HG03139 (cell line): ENCODE measurements around the gene TEC.
"Not testable (repeated sequence)": the region's sequence is repeated elsewhere in the genome, so short reads cannot be mapped to it uniquely, and the experiment has no call there.

ENCODE experiments used
- ATAC-seq: cut with Tn5 transposase; IDR thresholded peaks from one replicate; pipeline ENCODE4 v1.9.1; 2021; ENCODE audit not compliant: unreplicated experiment

Gene TEC

DNA sequence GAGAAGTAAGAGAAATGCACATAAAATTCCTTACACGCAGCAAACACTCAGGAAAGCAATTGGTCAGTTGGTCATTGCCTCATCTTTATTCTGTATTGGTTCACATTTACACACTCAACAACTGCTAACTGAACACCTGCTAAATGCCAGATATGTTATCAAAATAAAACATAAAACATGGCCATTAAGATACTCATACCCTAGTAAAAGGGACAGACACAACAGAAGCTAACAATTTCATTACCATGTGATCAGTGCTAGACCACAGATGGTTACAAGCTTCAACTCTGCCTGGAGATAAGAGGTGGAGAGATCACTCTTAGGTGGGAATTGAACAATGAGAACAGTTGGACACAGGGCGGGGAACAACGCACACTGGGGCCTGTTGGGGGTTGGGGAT is 26.2 kb downstream of the TEC start:
- ATAC-seq = no peak

DNA sequence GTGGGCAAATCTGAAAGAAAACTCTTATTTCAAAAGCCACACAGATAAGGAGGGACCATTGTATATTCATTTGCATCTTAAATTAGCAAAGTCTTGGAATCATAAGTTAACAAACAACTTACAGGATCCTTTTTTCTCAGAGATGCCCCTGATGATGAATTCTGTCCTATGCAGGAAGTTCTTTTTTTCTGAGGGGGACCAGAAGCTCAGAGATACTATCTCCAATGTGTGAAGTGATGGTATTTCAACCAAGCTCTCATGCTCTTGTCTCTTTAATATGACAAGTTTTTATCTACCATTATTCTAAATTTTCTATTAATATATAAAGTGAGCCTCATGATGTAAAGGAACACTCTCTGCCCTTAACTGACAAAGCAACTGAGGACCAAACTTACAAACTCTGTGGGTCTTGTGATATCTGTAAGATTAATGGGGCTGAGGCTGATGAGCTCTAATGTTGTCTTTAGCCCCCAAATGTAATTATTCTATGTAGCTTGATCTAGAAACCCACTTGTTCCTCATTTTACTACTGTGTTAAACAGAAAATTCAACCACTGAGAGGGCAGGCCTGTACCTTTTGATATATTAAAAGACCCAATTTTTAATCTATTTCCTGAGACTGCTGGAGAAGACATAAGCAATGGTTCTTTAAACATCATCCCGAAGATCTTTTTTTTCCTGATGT is 27.0 kb downstream of the TEC start:
- ATAC-seq = no peak

DNA sequence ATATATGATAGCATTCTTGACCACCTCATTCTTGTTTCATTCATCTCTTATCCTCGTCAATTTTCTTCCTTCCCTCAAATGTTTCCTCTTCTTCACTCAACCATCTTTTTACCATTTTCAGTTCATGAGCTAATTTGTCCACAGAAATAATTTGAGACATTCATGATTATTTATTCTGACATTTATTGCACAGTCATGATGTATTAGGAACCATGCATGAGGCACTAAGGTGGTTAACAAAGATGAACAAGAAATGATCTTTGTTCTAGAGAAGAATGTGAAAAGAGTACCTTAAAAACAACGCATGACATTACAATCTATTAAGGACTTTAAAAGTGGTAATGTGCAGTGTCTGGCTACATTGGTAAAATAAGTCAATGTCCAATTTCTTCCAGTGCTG is 27.9 kb downstream of the TEC start:
- no peak for ATAC-seq

DNA sequence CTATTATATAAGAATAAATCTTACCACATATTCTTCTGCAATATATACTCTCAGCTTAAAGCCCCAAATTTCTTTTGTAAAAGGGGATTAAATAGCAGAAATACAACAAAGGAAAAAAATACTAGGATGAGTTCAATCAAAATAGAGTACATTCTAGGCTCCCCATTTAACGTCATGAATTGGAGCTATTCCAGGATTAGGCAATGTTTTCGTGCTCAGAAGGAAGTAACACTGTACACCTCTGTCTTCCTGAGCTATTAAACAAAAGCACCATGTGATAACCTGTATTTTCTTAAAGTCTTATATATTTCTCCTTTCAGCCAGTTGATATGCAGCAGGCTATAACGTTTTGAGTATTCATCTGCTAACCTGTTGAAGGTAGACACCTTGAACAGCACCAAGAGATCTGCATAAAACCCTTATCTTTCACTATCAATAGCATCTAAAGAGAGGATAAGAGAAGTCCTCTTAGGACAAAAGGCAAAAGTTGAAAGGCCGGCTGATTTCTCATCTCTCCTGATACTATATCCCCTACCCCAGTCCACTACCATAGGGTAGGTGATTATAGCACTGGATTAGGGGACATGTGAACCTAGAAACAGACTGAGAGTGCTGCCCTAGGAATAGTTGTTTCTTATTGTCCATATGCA is 31.5 kb downstream of the TEC start:
- ATAC-seq = no peak

DNA sequence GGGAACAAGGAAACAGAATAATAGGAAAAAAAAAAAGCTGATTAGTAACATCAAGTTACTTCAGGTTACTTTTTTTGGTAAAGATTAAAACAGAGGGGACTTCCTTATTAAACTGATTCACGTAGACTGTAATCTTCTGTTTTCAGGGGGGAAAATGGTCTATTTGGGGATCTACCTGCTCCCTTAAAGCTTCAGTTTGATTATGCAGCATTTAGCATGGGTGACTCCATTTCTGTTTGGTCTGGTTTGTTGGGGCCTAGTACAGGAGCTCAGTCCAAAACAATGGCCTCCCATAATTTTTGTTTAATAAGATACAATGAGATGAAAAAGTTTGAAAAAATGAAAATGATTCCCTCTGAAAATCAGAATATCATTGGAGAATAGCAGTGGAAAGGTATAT is 34.6 kb downstream of the TEC start:
- no peak for ATAC-seq

- ATAC-seq = no peak
Measured at GRCh38 chr4:48234575-48234974, 35.1 kb downstream of the TEC start.

GRCh38 chr4:48228949-48229348 is 40.7 kb downstream of the TEC start:
- no peak for ATAC-seq

DNA sequence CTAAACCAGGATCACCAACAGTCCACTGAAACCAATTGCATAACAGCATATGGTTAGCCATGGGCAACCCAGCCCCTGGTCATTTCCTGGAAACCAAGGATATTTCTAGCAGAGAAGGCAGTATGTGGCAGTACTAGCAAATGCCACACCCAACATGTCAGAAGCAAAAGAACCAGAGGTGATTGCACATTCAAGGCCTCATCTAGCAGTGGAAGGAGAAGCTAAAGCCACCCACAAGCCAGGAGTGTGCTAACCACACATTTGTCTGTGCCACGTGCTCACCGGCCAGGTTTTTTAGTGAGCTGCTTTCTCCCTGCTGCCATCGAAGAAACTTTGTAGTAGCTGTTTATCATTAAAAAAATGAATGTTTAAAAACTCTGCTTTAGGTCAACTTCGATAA is 42.0 kb downstream of the TEC start:
- ATAC-seq = no peak

DNA sequence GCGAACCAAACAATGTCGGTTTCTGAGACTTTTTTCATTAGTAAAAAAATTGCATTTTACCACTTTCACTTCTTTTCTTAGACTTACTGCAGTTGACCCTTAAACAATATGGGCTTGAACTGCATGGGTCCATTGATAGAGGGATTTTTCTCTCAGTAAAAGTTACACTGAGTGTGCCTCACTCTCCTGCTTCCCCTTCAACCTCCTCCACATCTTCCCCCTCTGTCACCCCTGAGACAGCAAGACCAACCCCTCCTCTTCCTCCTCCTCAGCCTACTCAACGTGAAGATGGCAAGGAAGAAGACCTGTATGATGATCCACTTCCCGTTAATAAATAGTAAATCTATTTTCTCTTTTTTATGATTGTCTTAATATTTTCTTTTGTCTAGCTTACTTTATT is 43.4 kb downstream of the TEC start:
- ATAC-seq = no peak

DNA sequence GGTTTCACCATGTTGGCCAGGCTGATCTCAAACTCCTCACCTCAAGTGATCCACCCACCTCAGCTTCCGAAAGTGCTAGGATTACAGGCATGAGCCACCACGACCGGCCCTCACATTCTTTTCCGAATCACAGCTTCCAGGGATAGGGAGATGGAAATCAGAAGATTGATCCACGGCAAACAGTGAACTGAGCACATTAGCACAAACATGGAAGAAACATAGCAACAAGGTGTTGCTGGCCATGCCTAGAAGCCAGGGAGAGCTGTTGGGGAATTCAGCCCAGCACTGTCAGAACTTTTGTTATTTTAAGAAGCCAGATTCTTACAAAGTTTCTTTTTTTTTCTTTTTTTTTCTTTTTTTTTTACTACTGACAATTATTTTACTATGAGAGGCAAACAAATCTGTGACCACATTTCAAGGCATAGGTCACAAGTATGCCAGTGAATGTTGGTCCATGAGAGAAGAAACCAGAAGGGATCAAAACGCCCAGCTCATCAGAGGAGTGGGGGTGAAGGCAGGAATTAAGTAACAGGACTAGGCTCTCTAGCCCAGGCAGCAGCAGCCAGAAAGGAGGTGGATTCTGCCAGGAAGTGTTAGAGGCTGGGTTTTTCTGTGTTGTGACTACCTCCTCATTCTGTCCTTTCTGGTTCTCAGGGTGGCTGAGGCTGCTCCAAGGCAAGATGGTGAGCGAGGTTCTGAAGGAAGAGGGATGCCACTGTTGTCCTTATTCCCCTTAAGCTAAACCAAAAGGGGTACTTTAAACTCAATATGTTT is 44.1 kb downstream of the TEC start:
- no peak for ATAC-seq

DNA sequence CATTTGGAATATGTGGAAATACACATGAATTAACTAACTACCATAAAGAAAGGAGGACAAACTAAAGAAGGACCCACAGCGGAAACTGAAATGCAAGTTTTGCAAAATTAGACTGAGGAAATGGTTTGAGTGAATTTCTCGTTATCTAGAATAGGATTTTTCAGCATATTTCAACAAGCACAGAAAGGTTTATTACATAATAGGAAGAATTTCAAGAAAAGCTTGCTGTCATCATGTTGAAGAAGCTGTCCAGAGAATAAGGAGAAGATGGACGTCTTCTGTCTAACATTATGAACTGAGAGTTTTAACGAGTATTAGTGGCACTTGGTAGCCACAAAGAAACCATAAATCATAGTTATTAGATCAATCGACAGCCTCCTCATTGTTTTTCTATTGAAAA is 45.0 kb downstream of the TEC start:
- ATAC-seq = no peak

DNA sequence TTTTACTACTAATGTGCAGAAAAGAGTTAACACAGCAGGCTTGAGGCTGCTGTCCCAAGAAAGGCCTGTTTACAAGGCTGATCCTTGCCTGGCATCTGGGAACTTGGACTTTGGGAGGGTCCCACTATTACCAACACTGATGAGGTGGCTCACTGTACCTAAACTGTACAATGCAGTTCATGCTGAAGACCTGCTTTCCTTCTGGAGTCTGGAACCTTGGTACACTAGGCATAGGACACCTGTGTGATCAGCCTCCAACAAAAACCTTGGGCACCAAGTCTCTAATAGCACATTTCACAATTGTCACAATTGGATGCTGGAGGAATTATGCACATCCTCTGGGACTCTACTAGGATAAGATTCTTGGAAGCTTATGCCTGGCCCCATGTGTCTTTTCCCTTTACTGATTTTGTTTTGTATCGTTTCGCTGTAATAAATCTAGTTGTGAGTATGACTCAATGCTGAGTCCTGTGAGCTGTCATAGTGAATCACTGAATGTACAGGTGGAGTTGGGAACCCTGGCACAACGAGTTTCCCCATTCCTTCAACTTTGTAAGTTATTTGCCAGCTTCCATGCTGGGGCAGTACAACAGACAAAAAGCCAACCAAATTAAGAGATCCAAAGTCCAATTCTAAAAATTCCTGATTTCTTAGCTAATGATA is 45.9 kb downstream of the TEC start:
- ATAC-seq = no peak

GRCh38 chr4:48222491-48222890 is 47.1 kb downstream of the TEC start:
- ATAC-seq = no peak

DNA sequence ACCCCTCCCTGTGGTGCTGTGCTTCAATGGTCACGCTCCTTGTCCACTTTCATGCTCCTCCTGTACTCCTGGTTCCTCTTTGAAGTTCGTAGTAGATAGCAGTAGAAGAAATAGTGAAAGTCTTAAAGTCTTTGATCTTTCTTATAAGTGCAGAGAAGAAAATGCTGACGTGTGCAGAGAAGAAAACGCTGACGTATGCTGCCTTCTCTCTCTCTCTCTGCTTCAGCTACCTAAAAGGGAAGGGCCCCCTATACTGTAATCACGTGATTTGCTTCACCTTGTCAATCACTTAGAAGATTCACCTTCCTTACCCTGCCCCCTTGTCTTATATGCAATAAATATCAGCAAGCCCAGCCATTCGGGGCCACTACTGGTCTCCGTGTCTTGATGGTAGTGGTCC is 50.2 kb downstream of the TEC start:
- not testable (repeated sequence) for ATAC-seq

DNA sequence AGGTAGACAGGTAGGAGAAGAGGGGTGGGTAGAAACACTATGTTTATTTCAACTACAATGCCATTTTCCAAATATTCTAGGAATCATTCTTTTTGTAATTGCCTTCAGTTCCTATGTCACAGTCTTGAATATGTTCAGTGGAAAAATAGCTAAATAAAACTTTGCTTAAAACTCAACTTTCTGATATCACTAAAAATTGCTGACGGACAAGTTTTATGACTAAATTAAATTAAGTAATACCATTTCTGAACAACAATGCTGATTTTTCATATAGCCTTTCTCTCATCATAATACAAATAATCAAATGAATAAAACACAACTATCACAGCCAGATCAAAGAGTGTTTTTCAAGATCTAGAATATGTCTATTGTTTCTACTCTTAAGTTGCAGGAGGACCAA is 53.1 kb downstream of the TEC start:
- ATAC-seq = no peak

DNA sequence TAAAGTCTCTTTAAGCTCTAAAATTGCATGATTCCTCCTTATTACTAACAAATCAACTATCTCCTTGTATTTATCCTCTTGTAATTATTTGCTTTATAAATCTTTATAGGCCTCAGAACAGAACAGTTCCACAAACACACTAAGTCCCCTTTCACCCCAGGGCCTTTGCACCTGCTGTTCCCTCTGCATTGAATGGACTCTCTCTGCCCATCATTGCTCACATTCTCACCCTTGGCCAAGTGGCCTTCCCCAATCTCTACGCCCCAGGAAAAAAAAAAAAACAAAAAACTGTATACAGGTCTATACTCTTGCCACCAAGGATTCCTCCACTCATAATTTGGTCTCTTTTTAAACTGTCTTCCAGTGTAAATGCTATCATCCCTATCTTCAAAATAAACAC is 53.7 kb downstream of the TEC start:
- ATAC-seq = no peak

DNA sequence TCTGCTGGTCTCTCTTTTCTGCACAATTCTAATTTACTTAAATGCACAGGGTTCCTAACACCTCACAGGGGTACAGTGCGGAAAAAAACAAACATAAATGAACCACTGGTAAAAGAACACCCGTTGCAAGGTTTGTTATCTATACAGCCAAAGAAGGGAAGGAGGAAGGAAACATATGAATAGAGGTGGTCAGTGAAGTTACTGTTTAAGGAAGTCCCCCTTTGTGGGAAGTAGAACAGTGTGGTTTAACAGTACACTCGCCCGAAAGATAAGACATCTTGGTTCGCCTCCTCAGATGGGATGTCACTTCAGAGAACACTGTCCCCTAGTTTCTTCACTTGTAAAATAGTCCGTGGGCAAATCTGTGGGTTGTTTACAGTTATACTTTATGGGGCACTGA is 57.5 kb downstream of the TEC start:
- ATAC-seq = peak; percentile 83

- no peak for ATAC-seq
Measured at GRCh38 chr4:48210966-48211328, 58.7 kb downstream of the TEC start.

DNA sequence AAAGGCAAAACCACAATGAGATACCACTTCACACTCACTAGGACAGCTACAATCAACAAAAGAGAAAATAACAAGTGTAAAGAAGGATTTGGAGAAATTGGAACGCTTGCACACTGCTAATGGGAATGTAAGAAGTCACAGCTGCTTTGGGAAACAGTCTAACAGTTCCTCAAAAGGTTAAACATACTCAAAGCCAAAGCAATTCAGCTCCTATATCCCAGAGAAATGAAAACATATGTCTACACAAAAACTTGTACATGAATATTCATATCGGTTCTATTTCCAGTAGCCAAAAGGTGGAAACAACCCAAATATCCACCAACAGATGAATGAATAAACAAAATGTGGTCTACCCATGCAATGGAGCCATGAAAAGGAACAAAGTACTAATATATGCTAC is 64.0 kb downstream of the TEC start:
- no peak for ATAC-seq

- no peak for ATAC-seq
Measured at GRCh38 chr4:48205107-48205506, 64.5 kb downstream of the TEC start.

DNA sequence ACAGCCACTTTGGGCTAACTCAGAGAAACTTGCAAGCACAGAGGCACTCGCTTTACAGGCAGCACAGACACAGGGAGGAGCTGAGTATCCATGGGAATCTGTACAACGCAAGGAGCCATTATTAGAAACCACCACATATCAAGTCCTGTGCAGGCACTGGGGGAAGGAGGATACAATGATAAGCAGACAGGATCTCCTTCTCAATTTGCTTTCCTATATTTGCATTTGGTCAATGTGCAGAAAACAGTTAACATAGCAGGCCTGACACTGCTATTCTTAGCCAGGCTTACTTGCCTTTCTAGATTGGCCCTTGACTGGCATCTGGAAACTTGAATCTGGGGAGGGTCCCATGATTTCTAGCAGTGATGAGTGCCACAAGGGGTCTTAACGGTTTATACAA is 65.8 kb downstream of the TEC start:
- ATAC-seq = peak; percentile 36
